ENCODE results near the gene POFUT1.

DNA sequence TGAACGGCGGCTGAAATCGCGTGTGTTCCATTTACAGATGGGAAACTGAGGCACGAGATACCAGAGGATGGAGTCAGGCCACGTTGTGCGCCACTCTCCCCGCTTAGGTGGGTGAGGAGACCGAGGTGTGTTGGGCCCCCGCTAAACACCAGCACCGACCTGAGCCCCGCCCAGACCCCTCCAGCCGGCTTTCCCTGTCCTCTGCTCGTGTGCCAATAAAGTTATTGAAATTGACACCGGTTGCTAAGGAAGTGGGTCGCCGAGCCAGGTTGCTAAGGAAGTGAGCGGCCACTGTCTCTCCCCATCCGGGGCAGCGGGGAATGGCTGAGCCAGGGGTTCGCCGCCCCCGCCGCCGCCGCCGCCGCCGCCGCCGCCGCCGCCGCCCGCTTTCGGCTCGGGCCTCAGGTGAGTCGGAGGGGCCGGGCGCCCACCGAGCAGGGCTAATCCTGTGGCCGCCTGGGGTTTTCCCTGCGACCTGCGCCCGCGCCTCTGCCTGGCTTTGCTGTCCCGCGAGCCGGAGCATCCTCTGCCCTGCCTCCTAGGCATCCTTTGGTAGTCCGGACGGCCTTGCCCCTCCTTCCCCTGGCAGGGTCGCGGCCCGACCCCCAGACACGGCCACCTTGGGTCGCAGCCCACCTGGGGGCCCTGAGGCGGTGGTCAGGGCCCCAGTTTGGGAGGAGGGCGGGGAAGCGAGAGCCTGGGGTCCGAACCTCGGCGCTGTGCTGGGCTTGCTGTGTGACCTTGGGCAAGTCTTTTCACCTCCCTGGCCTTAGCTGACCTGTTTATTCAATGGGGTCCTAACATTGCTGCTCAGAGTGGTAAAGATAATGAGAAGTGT is 69.9 kb downstream of the POFUT1 start, which contains the start of gene KIF3B:
- TF ChIP-seq, protein P1, sequence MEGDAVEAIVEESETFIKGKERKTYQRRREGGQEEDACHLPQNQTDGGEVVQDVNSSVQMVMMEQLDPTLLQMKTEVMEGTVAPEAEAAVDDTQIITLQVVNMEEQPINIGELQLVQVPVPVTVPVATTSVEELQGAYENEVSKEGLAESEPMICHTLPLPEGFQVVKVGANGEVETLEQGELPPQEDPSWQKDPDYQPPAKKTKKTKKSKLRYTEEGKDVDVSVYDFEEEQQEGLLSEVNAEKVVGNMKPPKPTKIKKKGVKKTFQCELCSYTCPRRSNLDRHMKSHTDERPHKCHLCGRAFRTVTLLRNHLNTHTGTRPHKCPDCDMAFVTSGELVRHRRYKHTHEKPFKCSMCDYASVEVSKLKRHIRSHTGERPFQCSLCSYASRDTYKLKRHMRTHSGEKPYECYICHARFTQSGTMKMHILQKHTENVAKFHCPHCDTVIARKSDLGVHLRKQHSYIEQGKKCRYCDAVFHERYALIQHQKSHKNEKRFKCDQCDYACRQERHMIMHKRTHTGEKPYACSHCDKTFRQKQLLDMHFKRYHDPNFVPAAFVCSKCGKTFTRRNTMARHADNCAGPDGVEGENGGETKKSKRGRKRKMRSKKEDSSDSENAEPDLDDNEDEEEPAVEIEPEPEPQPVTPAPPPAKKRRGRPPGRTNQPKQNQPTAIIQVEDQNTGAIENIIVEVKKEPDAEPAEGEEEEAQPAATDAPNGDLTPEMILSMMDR (conservative IDR thresholded peaks at IDR 0.05; ENCODE audit: low read depth, low read length) = no peak
- TF ChIP-seq EZH2phosphoT487 (IDR thresholded peaks at IDR 0.05; ENCODE audit: borderline replicate concordance, low read length) = no peak
